Endodermal cell (in vitro differentiated cells): Measurements from ENCODE around the gene FGF14. TPM values are rescaled to one million over a fixed set of nuclear protein-coding genes. Genes with fewer than 3 reads are reported as not detected.

Experiments
- DNase-seq: peaks from one replicate; pipeline ENCODE4 v3.0.0-alpha.2; 2017
- H3K27ac ChIP-seq: 2 replicates; pipeline ENCODE4 v1.5.1; 2013; ENCODE audit warnings: mild to moderate bottlenecking, low read depth, low read length, moderate library complexity
- H3K27me3 ChIP-seq: 2 replicates; pipeline ENCODE4 v1.6.1; 2013; ENCODE audit warnings: mild to moderate bottlenecking, low read length, moderate library complexity; ENCODE audit not compliant: insufficient read depth, control insufficient read depth, poor library complexity, severe bottlenecking
- H3K36me3 ChIP-seq: 2 replicates; pipeline ENCODE4 v1.7.0; 2013; ENCODE audit warnings: mild to moderate bottlenecking, low read length, moderate library complexity; ENCODE audit not compliant: control insufficient read depth, insufficient read depth
- H3K4me1 ChIP-seq: one replicate; pipeline ENCODE4 v1.7.0; 2013; ENCODE audit warnings: low read length; ENCODE audit not compliant: control insufficient read depth, insufficient read depth
- H3K4me3 ChIP-seq: 2 replicates; pipeline ENCODE4 v1.5.1; 2013; ENCODE audit warnings: mild to moderate bottlenecking, low read length, moderate library complexity
- H3K9ac ChIP-seq: 2 replicates; pipeline ENCODE4 v1.6.1; 2013; ENCODE audit warnings: mild to moderate bottlenecking, low read length, moderate library complexity; ENCODE audit not compliant: poor library complexity, severe bottlenecking; ENCODE audit errors: extremely low read depth
- H3K9me3 ChIP-seq: 2 replicates; pipeline ENCODE4 v1.6.1; 2013; ENCODE audit warnings: mild to moderate bottlenecking, low read length, moderate library complexity; ENCODE audit not compliant: control insufficient read depth
- H3K27ac Mint-ChIP-seq: 2 replicates; pipeline ENCODE4 v1.8.0; 2020; ENCODE audit warnings: mixed read lengths
- H3K27me3 Mint-ChIP-seq: 2 replicates; pipeline ENCODE4 v1.8.0; 2021; ENCODE audit warnings: mild to moderate bottlenecking, mixed read lengths; ENCODE audit not compliant: insufficient read depth
- H3K36me3 Mint-ChIP-seq: 2 replicates; pipeline ENCODE4 v1.8.0; 2020; ENCODE audit warnings: low read depth, mixed read lengths
- H3K4me1 Mint-ChIP-seq: 2 replicates; pipeline ENCODE4 v1.8.0; 2020; ENCODE audit warnings: mixed read lengths
- H3K4me3 Mint-ChIP-seq: 2 replicates; pipeline ENCODE4 v1.8.0; 2020; ENCODE audit warnings: mild to moderate bottlenecking, moderate library complexity, mixed read lengths
- H3K9me3 Mint-ChIP-seq: 2 replicates; pipeline ENCODE4 v1.8.0; 2020; ENCODE audit warnings: mild to moderate bottlenecking, mixed read lengths
- CTCF ChIP-seq: fragments of 200-600 bp; sonication (generic); conservative IDR thresholded peaks from 2 replicates; pipeline ENCODE4 v1.5.0; 2021; ENCODE audit warnings: antibody characterized with exemption, mild to moderate bottlenecking
- WGBS, 2 experiments: methylation state at CpG; one replicate each; pipeline versions ENCODE4 v1.1.5 to v1.1.7; 2013; ENCODE audit warnings: missing lambda C conversion rate in 2 of 2, mixed read lengths in 1 of 2; ENCODE audit not compliant: insufficient coverage in 1 of 2, insufficient read length in 1 of 2; 5-methylcytosine and 5-hydroxymethylcytosine counted together
- total RNA-seq, 2 donors: library from RNA; stranded (reverse); fragmentation: NEBNext Ultra II Directional in 1 of 2; extraction: Animal tissue kit (Norgen Biotek cat#: 25700) in 1 of 2; gene quantifications; 2 replicates in 1 of 2; 3 replicates in 1 of 2; pipeline ENCODE4 v1.2.1, GENCODE V29; 2021

FGF14 gene
- total RNA-seq, 2 donors from 2014 or later = 0.15 to 0.26 TPM

DNA sequence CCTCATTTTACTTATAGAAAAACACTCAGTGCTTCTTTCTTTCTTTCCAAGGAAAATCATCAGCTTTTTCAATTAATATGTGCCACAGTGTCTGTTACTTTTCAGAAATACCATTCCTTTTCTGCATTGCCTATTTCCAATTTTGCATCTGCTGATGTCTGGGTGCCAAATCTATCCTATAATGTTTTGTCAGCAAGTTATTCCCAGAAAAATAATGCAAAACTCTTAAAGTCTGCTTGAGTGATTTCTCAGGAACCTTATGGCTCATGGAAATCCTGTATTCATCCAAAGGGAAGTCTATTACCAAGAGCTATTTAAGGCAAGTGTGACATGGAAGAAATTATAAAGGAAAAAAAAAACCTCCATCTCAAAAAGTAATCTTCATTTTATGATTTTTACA lies 224.4 kb downstream of the FGF14 start:
- Mint-ChIP-seq H3K27ac (no peak overlapping the region), H3K27me3 (no peaks in the 10 kb centered on the region)

GRCh38 chr13:102176846-102177245 lies 225.0 kb downstream of the FGF14 start:
- H3K4me3 Mint-ChIP-seq = no peak overlapping the region
- H3K27me3 Mint-ChIP-seq = no peaks in the 10 kb centered on the region
- 83 to 90% methylated on average over 2 to 4 of the region's 4 CpGs for whole genome bisulfite sequencing, 2 experiments
- Histone ChIP-seq H3K27me3 (no peaks in the 10 kb centered on the region), H3K4me3 (no peak overlapping the region), H3K9ac (no peak overlapping the region), H3K4me1 (no peaks in the 10 kb centered on the region), H3K36me3 (no peaks in the 10 kb centered on the region), H3K9me3 (no peaks in the 10 kb centered on the region), H3K27ac (no peak overlapping the region)
- no peaks in the 10 kb centered on the region for H3K9me3 Mint-ChIP-seq
- no peaks in the 10 kb centered on the region for H3K4me1 Mint-ChIP-seq
- no peak for TF ChIP-seq CTCF
- no peak overlapping the region for H3K27ac Mint-ChIP-seq
- no peaks in the 10 kb centered on the region for H3K36me3 Mint-ChIP-seq
- no peak for DNase-seq

More for the DNA sequence above, 224.4 kb downstream of the FGF14 start:
- H3K4me3 ChIP-seq = no peak overlapping the region
- TF ChIP-seq CTCF = no peak
- Mint-ChIP-seq H3K4me1 (no peaks in the 10 kb centered on the region), H3K36me3 (no peaks in the 10 kb centered on the region), H3K4me3 (no peak overlapping the region), H3K9me3 (no peaks in the 10 kb centered on the region)
- H3K9ac ChIP-seq = no peak overlapping the region
- H3K4me1 ChIP-seq = no peaks in the 10 kb centered on the region
- H3K9me3 ChIP-seq = no peaks in the 10 kb centered on the region
- DNase-seq = no peak
- no peaks in the 10 kb centered on the region for H3K36me3 ChIP-seq
- no peaks in the 10 kb centered on the region for H3K27me3 ChIP-seq
- no peak overlapping the region for H3K27ac ChIP-seq

DNA sequence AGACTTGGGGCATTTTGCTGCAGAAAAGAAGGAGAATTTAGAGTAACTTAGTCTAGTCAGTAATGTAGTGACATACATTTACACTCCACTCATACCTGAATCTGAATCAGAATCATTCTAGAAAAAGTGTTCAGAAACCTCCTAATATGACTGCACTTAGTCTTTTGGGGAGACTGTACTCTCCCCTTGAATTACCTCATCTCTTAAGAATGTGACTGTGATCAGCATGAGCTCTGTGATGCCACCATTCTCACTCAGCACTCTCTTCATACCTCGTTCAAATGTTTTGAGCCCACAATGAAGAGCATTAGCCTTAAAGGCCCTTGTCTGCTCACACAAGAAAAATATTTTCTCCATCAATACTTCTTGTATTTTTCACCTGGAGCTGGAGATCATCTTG lies 229.4 kb downstream of the FGF14 start:
- no peaks in the 10 kb centered on the region for H3K9me3 ChIP-seq
- no peak overlapping the region for H3K9ac ChIP-seq
- WGBS, 2 experiments = 66 to 67% methylated on average over 1 of the region's 1 CpG
- DNase-seq = no peak
- no peak overlapping the region for H3K4me3 Mint-ChIP-seq
- H3K4me1 ChIP-seq = no peaks in the 10 kb centered on the region
- no peaks in the 10 kb centered on the region for H3K9me3 Mint-ChIP-seq
- no peak overlapping the region for H3K4me3 ChIP-seq
- H3K36me3 ChIP-seq = no peaks in the 10 kb centered on the region
- no peak overlapping the region for H3K27ac Mint-ChIP-seq
- no peak overlapping the region for H3K27ac ChIP-seq
- TF ChIP-seq CTCF = no peak
- H3K27me3 ChIP-seq = no peaks in the 10 kb centered on the region
- no peaks in the 10 kb centered on the region for H3K4me1 Mint-ChIP-seq
- H3K27me3 Mint-ChIP-seq = no peaks in the 10 kb centered on the region
- no peaks in the 10 kb centered on the region for H3K36me3 Mint-ChIP-seq
